ENCODE results near the gene RBFOX1.

The RBFOX1 gene

DNA sequence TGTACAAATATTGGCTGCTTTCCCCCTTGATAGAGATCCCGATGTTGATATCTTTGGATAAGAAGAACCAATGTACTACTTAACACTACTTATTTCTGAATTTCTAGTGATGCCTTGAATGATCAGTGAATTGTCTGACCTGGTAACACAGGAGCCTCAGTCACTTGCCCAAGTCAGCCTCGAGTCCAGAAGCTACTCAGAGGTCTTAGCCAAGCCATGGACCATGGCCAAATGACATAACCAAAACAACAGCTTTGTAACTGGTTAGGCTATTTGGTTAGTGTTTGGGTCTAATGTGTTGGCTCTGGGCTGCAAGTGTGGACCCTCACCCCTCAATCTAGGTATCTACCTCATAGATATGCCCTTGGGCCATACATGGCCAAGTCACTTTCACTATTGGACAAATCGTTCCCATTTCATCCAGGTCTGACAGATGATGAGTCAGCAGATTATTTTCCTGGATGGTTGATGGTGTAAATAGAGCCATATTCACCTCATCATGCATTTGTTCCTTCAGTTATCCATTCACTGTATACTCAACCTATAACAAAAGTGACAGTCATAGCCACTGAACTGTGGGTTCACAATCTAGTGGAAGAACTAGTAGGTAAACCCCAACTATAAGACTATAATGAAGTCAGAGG is 3.5 kb downstream of the RBFOX1 start:
- DNase-seq: no peak

GRCh38 chr16:7336742-7337141 is 4.1 kb downstream of the RBFOX1 start:
- no peak for DNase-seq

DNA sequence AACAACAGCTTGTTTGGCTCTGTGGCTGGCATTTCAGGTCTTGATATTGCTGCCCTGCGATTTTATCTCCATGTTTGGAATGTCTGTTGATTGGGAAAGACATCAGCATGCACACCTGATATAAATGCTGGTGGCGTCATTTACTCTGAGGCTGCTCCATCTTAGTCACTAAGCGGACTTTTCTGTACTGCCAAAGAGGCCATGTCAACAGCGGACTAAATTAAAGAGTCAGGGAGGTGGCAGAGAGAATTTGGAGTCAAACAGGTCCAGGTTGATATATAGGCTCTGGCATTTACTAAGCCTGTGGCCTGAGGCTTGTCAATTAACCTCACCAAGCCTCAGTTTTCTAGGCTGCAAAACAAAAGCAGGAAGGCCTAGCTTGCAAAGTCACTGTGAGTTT is 6.2 kb downstream of the RBFOX1 start:
- no peak for DNase-seq

DNA sequence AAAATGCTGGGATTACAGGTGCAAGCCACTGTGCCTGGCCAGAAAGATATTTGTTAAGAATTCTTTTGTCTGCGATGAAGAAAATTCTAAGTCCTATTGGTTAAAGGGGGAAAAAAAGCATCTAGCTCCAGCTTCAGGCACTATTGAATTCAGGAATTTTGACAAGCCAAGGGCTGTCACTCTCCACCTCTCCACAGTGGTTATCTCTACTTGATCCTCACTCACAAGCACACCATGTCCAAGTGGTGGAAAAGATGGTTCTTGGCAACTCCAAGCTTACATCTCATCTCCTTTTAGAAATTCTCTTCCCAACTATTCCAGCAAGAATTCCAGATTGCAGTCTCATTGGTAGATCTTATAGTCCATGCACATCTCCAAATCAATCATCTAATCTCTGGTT is 7.1 kb downstream of the RBFOX1 start:
- DNase-seq: no peak

GRCh38 chr16:7340938-7341337 is 8.3 kb downstream of the RBFOX1 start:
- no peak for DNase-seq

DNA sequence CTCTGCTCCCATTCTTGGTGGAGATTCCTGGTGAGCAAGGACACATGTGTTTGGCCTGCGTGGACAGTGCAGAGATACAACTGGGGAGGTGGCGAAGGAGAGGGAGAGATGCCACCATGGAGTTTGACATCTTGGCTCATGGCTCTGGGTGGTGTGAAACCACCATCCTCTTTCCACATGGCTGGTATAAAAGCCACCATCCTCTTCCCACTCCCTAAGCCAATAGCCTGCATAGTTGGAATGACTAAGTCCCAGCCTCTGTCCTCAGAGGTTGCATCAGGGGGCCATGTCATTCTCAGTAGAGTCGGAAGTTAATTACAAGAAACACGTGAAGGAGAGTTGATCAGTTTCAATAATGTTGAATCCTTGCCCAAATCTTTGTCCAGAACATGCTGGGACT is 10.0 kb downstream of the RBFOX1 start:
- no peak for DNase-seq

DNA sequence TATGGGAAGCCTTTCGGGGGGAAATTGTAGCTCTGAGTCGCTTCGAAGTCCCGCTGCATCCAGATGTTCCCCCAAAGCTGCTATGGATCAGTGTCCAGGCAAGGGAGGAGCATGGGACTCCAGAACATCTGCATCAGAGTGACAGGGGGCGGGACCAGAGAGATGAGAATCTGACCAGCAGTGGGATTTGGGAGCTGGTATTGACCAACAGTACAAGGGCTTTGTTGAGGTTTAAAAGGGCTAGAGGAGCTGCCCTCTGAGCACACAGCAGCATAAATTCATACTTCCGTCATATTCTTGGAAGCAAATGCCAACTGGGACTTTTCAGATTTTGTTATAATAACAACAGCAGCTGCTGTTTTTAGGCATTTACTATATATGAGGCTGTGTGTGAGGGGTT is 10.6 kb downstream of the RBFOX1 start:
- no peak for DNase-seq

DNA sequence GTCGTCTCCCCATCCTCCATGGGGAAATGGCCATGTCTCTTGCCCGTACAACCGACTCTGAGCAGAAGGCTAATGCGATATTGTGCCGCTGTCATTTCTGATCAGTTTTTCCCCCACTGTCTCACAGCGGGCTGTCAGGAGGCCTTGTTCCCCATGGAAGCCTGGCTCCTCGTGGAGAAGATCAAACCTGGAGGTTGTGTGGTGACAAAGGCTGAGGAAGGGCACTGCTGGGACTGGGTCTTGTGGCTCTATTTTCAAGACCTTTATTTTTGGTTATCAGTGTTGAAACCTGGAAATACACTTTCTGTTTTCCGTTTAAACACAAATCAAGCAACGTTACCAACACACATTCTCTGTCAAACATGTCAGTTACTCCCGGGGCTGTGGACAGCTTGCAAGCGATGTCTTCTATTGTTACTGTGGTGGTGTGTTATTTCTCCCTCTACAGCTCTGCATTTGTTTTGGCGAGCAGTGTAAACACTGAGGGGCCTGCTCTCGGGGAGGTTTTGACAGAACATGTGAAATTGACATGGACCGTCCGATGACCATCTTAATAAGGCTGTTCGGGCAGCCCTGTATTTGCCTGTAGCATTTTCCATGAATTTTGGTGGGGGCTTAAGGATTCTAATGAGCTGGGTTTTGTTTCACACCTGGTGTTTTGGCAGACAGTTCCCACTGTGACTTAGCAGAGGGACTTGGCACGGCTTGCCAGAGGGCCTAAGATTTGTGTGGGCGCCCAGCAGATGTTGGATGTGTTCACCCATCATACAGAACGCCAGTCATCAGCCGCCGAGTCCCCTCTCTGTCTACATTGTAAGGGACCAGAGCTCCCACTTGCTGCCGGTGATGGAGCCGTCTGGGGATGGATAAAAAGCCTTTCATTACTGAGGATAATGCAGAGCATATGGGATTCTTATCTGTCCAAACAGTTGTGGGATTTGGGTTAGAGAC is 12.5 kb downstream of the RBFOX1 start:
- DNase-seq: no peak

GRCh38 chr16:7350806-7351205 is 18.2 kb downstream of the RBFOX1 start:
- no peak for DNase-seq

DNA sequence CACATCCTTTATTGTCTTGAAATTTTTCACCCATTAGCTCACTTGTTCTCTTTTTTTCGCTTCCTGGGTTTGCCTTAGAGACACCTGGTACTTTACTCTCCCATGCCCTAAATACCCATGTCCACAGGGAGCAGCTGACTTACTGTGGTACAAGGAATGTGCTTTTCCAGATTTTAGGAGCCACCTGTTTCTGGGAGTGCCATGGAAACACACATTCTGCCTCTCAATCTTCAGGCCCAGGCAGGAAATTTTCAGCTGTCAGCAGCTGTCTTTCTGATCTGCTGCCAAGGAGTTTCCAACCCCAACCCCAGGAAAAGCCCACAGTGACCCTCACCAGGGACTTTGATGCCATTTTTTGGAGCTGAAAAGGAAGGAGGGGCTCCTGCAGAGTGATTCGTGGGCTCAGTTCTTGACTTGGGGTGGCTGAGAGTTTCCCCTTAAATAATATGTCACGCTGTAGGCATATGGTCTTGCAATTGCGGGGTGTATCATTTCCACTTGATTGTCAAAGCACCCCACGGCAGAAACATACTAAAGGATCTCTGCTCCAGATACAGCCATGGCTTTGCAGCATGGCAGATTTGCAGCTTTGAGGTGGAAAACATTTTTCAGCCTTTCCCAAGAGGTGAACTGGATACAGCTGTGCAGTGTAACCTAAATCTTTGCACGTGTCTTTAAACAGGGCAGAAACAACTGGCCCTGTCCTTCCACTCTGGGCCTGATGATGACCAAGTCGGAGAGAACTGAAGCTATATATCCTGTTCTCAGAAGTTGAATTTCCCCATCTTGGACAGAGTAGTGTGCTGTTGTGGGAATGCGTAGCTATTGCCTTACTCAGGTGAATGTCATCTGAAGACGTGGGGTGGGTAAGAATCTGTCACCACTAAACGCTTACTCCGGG is 19.2 kb downstream of the RBFOX1 start:
- no peak for DNase-seq

DNA sequence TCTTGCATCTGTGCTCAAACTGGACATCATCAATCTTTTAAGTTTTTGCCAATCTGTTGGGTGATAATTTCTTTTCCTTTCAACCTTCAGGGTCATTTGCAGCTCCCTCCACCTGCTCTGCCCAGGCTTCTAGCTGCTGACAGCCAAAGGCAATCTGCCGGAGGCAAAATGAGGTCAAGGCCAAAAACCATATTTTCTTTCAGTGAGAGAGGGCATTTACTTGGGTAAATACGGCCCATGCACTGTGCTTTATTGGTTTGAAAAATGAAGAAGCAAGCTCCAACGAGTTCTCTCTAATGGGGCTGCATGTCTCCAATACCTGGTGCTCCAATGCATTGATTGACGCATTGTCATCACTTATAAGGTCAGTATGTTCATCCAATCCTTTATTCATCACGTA is 23.1 kb downstream of the RBFOX1 start:
- no peak for DNase-seq

DNA sequence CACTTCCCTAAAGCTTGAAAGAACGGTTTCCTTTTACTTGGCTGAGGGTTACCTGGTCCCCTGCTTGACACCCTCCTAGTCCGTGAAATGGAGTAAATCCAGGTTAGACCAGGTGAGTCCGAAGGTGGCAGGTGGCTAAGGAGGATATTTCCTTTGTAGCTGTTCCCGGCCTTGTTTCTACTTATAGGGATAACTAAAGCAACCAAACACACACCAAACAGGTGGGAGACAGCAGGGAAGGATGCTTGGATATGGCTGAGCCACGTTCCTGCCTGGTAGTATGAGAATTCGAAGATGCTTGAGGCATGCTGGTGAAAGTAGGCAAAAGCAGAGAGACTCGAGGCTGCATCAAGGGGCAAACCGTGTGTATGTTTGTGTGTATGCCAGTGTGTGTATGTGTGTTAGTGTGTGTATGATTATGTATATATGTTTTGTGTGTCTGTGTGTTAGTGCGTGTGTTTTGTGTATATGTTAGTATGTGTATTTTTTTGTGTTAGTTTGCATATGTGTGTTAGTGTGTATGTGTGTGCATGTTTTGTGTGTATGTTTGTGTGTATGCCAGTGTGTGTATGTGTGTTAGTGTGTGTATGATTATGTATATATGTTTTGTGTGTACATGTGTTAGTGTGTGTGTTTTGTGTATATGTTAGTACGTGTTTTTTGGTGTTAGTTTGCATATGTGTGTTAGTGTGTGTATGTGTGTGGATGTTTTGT is 28.9 kb downstream of the RBFOX1 start:
- DNase-seq: no peak

DNA sequence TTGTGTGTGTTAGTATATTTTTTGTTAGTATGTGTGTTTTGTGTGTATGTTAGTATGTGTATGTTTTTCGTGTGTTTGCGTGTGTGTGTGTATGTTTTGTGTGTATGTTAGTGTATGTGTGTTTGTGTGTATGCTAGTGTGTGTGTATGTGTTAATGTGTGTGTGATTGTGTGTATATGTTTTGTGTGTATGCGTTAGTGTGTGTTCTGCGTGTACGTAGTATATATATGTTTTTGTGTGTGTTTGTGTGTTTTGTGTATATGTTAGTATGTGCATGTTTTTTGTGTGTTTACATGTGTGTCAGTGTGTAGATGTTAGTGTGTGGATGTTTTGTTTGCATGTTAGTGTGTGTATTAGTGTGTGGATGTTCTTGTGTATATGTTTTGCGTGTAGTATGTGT is 29.6 kb downstream of the RBFOX1 start:
- DNase-seq: no peak

GRCh38 chr16:7363422-7364417 is 31.1 kb downstream of the RBFOX1 start:
- no peak for DNase-seq

DNA sequence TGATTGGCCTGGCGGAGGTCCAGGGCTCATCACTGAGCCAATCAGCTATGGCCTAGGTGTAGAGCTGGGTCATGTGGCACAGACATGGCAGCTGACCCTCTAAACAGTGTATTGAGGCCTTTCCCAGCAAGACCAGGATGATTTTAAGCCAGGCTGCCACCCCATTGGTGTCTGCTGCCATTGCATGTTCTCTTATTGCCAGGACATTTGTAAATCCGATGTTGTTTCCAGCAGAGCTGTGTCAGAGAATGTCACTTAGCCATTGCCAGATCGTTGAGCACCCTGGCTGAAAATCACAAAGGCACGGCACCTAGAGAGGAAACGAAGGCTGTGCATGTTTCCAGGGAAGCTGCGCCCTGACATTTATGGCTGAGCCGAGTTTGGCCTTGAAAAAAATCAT is 33.4 kb downstream of the RBFOX1 start:
- DNase-seq: no peak

DNA sequence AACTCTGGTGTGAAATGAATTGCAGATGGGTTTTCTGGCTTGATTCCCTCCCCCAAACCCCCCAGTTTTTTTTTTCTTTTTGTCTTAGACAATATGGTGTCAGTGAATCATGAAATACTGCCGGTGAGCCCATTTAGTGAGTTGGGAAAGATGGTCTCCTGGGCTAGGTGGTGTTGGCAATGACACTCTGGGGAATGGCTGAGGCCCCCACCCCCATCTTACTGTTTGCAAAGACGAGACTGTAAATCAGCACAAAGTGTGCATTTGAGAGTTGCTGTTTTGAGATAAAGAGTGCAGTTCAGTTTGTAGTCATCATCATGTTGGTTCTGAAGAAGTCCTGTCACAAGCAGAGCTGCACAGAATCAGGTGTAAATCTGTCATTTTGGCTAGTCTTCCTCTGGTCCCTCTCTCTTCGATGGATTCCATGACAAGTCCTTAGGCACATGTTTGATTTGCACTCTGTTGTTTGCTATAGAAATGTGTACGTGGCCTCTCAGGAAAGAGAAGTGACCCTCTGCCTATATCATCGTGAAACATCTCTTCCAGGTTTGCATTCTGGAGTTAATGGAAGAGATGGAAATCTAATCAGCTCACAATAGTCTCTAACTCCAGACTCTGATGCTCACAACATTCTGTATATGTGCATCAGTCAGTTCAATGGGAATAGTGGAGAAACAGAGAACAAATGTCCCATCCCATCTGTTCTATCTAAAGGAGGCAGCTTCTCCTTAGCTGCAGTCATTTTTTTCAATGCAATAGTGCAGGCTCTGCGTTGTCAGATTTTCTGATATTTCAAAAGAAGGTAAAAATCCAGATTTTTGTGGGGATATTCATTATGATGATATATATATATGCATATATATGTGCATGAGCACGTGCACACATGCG is 34.6 kb downstream of the RBFOX1 start:
- DNase-seq: no peak

- DNase-seq: no peak
Measured at GRCh38 chr16:7369204-7369603, 36.6 kb downstream of the RBFOX1 start.

DNA sequence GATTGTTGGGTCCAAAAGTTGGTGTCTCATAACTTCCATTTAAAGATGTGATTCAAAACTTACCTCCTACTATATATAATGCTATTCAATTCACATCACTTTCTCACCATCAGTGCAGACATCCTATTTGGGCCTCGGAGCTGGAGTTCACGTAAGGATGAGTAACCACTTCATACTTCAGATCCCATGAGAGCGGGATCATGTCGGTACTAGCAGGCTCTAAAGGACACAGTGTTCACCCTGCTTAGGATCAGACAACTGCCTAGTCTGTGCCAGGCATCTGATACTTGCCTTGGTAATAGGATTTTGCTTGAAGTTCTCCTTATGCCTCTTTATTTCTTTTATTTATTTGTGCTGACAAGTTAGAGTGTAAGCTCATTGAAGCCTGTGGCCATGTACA is 39.5 kb downstream of the RBFOX1 start:
- DNase-seq: no peak

GRCh38 chr16:7373776-7374175 is 41.1 kb downstream of the RBFOX1 start:
- no peak for DNase-seq

GRCh38 chr16:7374614-7375174 is 42.0 kb downstream of the RBFOX1 start:
- no peak for DNase-seq
